ENCODE data around the gene SLX4IP. TPM values are rescaled to one million over a fixed set of nuclear protein-coding genes. Genes with fewer than 3 reads are reported as not detected.
"Not testable (repeated sequence)": the region's sequence is repeated elsewhere in the genome, so short reads cannot be mapped to it uniquely, and the experiment has no call there.

Gene SLX4IP
- total RNA-seq, 1 experiment from 2014 or later: 11.1 TPM

GRCh38 chr20:10611357-10611756 lies 176.3 kb downstream of the SLX4IP start:
- RAD21 ChIA-PET (ENCODE audit: low non-redundant PET in 1 of 2, low total read pairs in 2 of 2, uncharacterized antibody in 2 of 2, unreplicated experiment in 2 of 2): no interaction called here
- Histone ChIP-seq H3K27me3 (ENCODE audit: insufficient read depth, low read length) (no peaks in the 10 kb centered on the region), H2AFZ (ENCODE audit: low read depth, low read length, poor library complexity, severe bottlenecking) (no peak overlapping the region), H3K4me2 (ENCODE audit: low read length) (no peak overlapping the region), H3K9ac (ENCODE audit: low read length) (no peak overlapping the region), H3K4me1 (ENCODE audit: control insufficient read depth in 1 of 2, insufficient read depth in 2 of 2, low read length in 2 of 2) (no peaks in the 10 kb centered on the region), H3K9me2 (ENCODE audit: insufficient read depth) (no peaks in the 10 kb centered on the region), H3K79me2 (ENCODE audit: insufficient read depth, low read length) (no peaks in the 10 kb centered on the region), H3K9me3 (ENCODE audit: control insufficient read depth in 1 of 2, insufficient read depth in 1 of 2, low read depth in 1 of 2, low read length in 2 of 2) (no peaks in the 10 kb centered on the region), H3K27ac (ENCODE audit: low read depth, low read length) (no peak overlapping the region), H4K20me1 (ENCODE audit: insufficient read depth) (no peaks in the 10 kb centered on the region), H3K4me3 (replicated peaks in 1 of 2; ENCODE audit: low read depth in 1 of 2, low read length in 2 of 2) (no peak overlapping the region), H3K36me3 (ENCODE audit: control insufficient read depth in 1 of 2, insufficient read depth in 2 of 2, low read length in 2 of 2) (no peaks in the 10 kb centered on the region)
- POLR2A ChIA-PET: no interaction called here
- BruUV-seq (replicated peaks): no TSS peak
- intact Hi-C loops (cut with micrococcal nuclease): no loop called here
- CTCF ChIA-PET: interaction anchor here (0.6 kb wide), 1 partner anchor 61 kb away, joined by 3 read pairs; no protein-coding TSS in a partner anchor
- ATAC-seq: peak; percentile 88
- no peak for DNase-seq (ENCODE audit: low read depth, low spot score)
- peak; percentile 5 to 58 (median 53); a peak in 4 of 6 replicates for TF ChIP-seq CTCF (IDR thresholded peaks at IDR 0.05 in 2 of 3, conservative IDR thresholded peaks at IDR 0.05 in 1 of 3; ENCODE audit: borderline replicate concordance in 1 of 3, insufficient read depth in 1 of 3, low read depth in 2 of 3, low read length in 2 of 3)
- TF ChIP-seq POLR2A (IDR thresholded peaks at IDR 0.05; ENCODE audit: borderline replicate concordance, extremely low read depth, insufficient read depth, insufficient read length): no peak
- peak; percentile 31; the same call in 1 of the 2 replicates for TF ChIP-seq RAD21 (IDR thresholded peaks at IDR 0.05; ENCODE audit: low read depth)

GRCh38 chr20:10613426-10613825 lies 178.3 kb downstream of the SLX4IP start:
- H3K4me1 ChIP-seq (ENCODE audit: control insufficient read depth in 1 of 2, insufficient read depth in 2 of 2, low read length in 2 of 2); H3K36me3 ChIP-seq (ENCODE audit: control insufficient read depth in 1 of 2, insufficient read depth in 2 of 2, low read length in 2 of 2); H2AFZ ChIP-seq (ENCODE audit: low read depth, low read length, poor library complexity, severe bottlenecking); intact Hi-C loops (cut with micrococcal nuclease); BruUV-seq (replicated peaks); H3K27me3 ChIP-seq (ENCODE audit: insufficient read depth, low read length); DNase-seq (ENCODE audit: low read depth, low spot score); H3K4me3 ChIP-seq (replicated peaks in 1 of 2; ENCODE audit: low read depth in 1 of 2, low read length in 2 of 2); RAD21 ChIA-PET (ENCODE audit: low non-redundant PET in 1 of 2, low total read pairs in 2 of 2, uncharacterized antibody in 2 of 2, unreplicated experiment in 2 of 2); H3K27ac ChIP-seq (ENCODE audit: low read depth, low read length); H3K79me2 ChIP-seq (ENCODE audit: insufficient read depth, low read length); H3K9ac ChIP-seq (ENCODE audit: low read length); H3K4me2 ChIP-seq (ENCODE audit: low read length); POLR2A ChIA-PET; H4K20me1 ChIP-seq (ENCODE audit: insufficient read depth); H3K9me2 ChIP-seq (ENCODE audit: insufficient read depth); ATAC-seq; H3K9me3 ChIP-seq (ENCODE audit: control insufficient read depth in 1 of 2, insufficient read depth in 1 of 2, low read depth in 1 of 2, low read length in 2 of 2); CTCF ChIA-PET: not testable (repeated sequence)

All from HCT116 (cell line).